ENCODE data around the gene FIGNL2. TPM values are rescaled to one million over a fixed set of nuclear protein-coding genes. Genes with fewer than 3 reads are reported as not detected.

Gene FIGNL2
- total and polyA plus RNA-seq, 9 of the 15 experiments (the other 6 are each of a cell fraction or from before 2014, with no cell fraction given): 0.01 TPM; not detected in 8

- no peak for TF ChIP-seq ATF4 (CRISPR knock-in tag; IDR thresholded peaks at IDR 0.05)
These were observed 48.7 kb upstream of the FIGNL2 start (continued) for GRCh38 chr12:51897181-51897580.

GRCh38 chr12:51896236-51896635, 47.7 kb upstream of the FIGNL2 start:
- H4K20me1 ChIP-seq (replicated peaks; ENCODE audit: control insufficient read depth, insufficient read depth, low read length): no peaks in the 10 kb centered on the region
- peak overlapping the region; percentile 40; the same call in 1 of the 2 replicates for H2AFZ ChIP-seq (ENCODE audit: low read depth, low read length)
- CTCF ChIA-PET (ENCODE audit: low intra/inter-chr PET ratio): interaction anchor here (1.9 kb wide), 1 partner anchor 27 kb away, joined by 11 read pairs; no protein-coding TSS in a partner anchor
- FAIRE-seq: no peak
- in situ Hi-C loops (cut with MboI): no loop called here
- no peaks in the 10 kb centered on the region for H3K36me3 ChIP-seq (ENCODE audit: control insufficient read depth, insufficient read depth, low read length)
- WGBS (ENCODE audit: insufficient coverage, low coverage, missing lambda C conversion rate): 24% methylated on average over 3 of the region's 3 CpGs
- peaks cover 2 to 16% of the 10 kb centered on the region in 2 experiments; a peak in 3 of 5 replicates for H3K4me1 ChIP-seq (replicated peaks in 1 of 2; ENCODE audit: control insufficient read depth in 2 of 2, insufficient read depth in 2 of 2, low read length in 2 of 2)
- peak; percentile 53 for ATAC-seq
- no peak overlapping the region for H3K9ac ChIP-seq (ENCODE audit: insufficient read depth in 1 of 2, low read depth in 2 of 2, low read length in 2 of 2)
- no peaks in the 10 kb centered on the region for H3K27me3 ChIP-seq (ENCODE audit: control insufficient read depth in 2 of 2, insufficient read depth in 2 of 2, low read length in 2 of 2)
- H3K4me3 ChIP-seq: no peak overlapping the region
- POLR2A ChIA-PET: interaction anchor here (1.5 kb wide), 1 partner anchor 21 kb away, joined by 5 read pairs; no protein-coding TSS in a partner anchor
- no peaks in the 10 kb centered on the region for H3K9me1 ChIP-seq (ENCODE audit: control insufficient read depth, insufficient read depth, low read length)
- TF ChIP-seq E2F5 (CRISPR knock-in tag; IDR thresholded peaks at IDR 0.05): no peak
- no peak for TF ChIP-seq PCBP2 (IDR thresholded peaks at IDR 0.05; ENCODE audit: low read depth, low read length, poor library complexity, severe bottlenecking)
- TF ChIP-seq DIDO1 (tag; IDR thresholded peaks at IDR 0.05; ENCODE audit: low read depth): no peak
- TF ChIP-seq ATF3 (IDR thresholded peaks at IDR 0.05): no peak
- no peak for TF ChIP-seq ATF3 (CRISPR knock-in tag; conservative IDR thresholded peaks at IDR 0.05)
- no peak for TF ChIP-seq JUNB (CRISPR knock-in tag; conservative IDR thresholded peaks at IDR 0.05)
- TF ChIP-seq MLX (CRISPR knock-in tag; conservative IDR thresholded peaks at IDR 0.05): no peak
- TF ChIP-seq ERF (CRISPR knock-in tag; IDR thresholded peaks at IDR 0.05): no peak
- TF ChIP-seq THAP12 (CRISPR knock-in tag; IDR thresholded peaks at IDR 0.05): no peak
- no peak for TF ChIP-seq NFE2L1 (tag; IDR thresholded peaks at IDR 0.05; ENCODE audit: borderline replicate concordance, low read depth)
- no peak for TF ChIP-seq ZNF740 (CRISPR knock-in tag; IDR thresholded peaks at IDR 0.05)
- TF ChIP-seq ZNF740 (tag; IDR thresholded peaks at IDR 0.05): no peak
- H3K9me3 ChIP-seq (replicated peaks; ENCODE audit: control insufficient read depth, insufficient read depth, low read depth, low read length): no peaks in the 10 kb centered on the region
- H3K4me2 ChIP-seq (ENCODE audit: insufficient read depth, low read length): no peak overlapping the region
- H3K79me2 ChIP-seq (ENCODE audit: control insufficient read depth, insufficient read depth, low read length): no peaks in the 10 kb centered on the region
- no TSS peak for BruUV-seq (replicated peaks)
- peak in 2 of 4 experiments; percentile 47 to 50 for DNase-seq (ENCODE audit: extremely low read depth in 1 of 4, low spot score in 3 of 4)
- H3K27ac ChIP-seq (ENCODE audit: extremely low read depth, low read depth, low read length): no peak overlapping the region
- intact Hi-C loops (cut with micrococcal nuclease): no loop called here

Measured in K562 (cell line).